Subcutaneous abdominal adipose tissue (tissue), 5 donors: ENCODE results near the gene RNF138.
"Not testable (repeated sequence)": the region's sequence is repeated elsewhere in the genome, so short reads cannot be mapped to it uniquely, and the experiment has no call there.

Experiments
- H3K27ac ChIP-seq: one replicate; pipeline ENCODE4 v1.7.0; 2013; ENCODE audit warnings: low read depth, mild to moderate bottlenecking, inconsistent platforms, low read length, moderate library complexity
- H3K27me3 ChIP-seq, 5 donors: one replicate each; pipeline ENCODE4 v1.7.0; 2013; ENCODE audit warnings: low read length in 5 of 5, inconsistent platforms in 1 of 5; ENCODE audit not compliant: control insufficient read depth in 5 of 5, insufficient read depth in 4 of 5
- H3K36me3 ChIP-seq, 5 donors: one replicate each; pipeline ENCODE4 v1.7.0; 2013; ENCODE audit warnings: low read length in 5 of 5; ENCODE audit not compliant: control insufficient read depth in 5 of 5, insufficient read depth in 5 of 5
- H3K4me1 ChIP-seq, 5 donors: one replicate each; pipeline ENCODE4 v1.7.0; 2013; ENCODE audit warnings: low read length in 5 of 5, mild to moderate bottlenecking in 3 of 5, moderate library complexity in 1 of 5; ENCODE audit not compliant: control insufficient read depth in 5 of 5, insufficient read depth in 5 of 5
- H3K4me3 ChIP-seq, 5 donors: one replicate each; pipeline ENCODE4 v1.7.0; 2013; ENCODE audit warnings: low read length in 5 of 5, low read depth in 1 of 5
- H3K9ac ChIP-seq, 5 donors: one replicate each; pipeline ENCODE4 v1.7.0; 2013; ENCODE audit warnings: low read length in 5 of 5, mild to moderate bottlenecking in 4 of 5, moderate library complexity in 3 of 5
- H3K9me3 ChIP-seq, 5 donors: one replicate each; pipeline ENCODE4 v1.7.0; 2013; ENCODE audit warnings: low read length in 5 of 5; ENCODE audit not compliant: control insufficient read depth in 5 of 5
- donor health status: healthy.
- donor health status: healthy.
- donor health status: healthy.
- donor health status: healthy.
- donor health status: healthy.

The RNF138 gene

GRCh38 chr18:32126538-32126937, 34.9 kb downstream of the RNF138 start:
- no peak overlapping the region for H3K4me3 ChIP-seq
- H3K36me3 ChIP-seq = peaks cover 11 to 37% (median 28%) of the 10 kb centered on the region in 5 donors
- no peaks in the 10 kb centered on the region for H3K9me3 ChIP-seq
- no peaks in the 10 kb centered on the region for H3K4me1 ChIP-seq
- no peaks in the 10 kb centered on the region for H3K27me3 ChIP-seq
- H3K27ac ChIP-seq = no peak overlapping the region
- no peak overlapping the region for H3K9ac ChIP-seq

GRCh38 chr18:32135625-32136024, 44.0 kb downstream of the RNF138 start:
- H3K27ac ChIP-seq = no peak overlapping the region

DNA sequence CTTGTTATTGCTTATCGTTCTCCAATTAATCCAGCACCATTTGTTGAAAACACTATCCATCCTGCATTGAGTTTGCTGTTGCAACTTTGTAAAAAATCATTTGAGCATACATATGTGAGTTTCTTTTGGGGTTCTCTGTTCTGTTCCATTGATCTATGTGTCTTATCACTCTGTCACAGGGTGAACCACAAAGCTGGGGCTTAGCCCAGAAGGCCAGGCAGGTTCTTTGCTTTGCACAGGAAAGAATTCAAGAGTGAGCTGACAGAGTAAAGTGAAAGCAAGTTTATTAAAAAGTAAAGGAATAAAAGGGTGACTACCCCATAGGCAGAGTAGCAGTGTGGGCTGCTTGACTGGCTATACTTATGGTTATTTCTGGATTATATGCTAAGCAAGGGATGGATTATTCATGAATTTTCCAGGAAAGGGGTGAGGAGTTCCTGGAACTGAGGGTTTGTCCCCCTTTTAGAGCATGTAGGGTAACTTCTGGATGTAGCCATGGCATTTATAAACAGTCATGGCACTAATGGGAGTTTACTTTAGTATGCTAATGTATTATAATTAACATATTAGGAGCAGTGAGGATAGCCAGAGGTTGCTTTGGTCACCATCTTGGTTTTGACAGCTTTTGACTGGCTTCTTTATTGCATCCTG, 46.8 kb downstream of the RNF138 start:
- Histone ChIP-seq H3K9me3 (no peaks in the 10 kb centered on the region), H3K4me1 (no peaks in the 10 kb centered on the region), H3K27me3 (no peaks in the 10 kb centered on the region), H3K4me3 (no peak overlapping the region), H3K9ac (no peak overlapping the region), H3K27ac (no peak overlapping the region), H3K36me3 (peaks cover 0 to 2% (median 0%) of the 10 kb centered on the region in 5 donors)

More at GRCh38 chr18:32135625-32136024, 44.0 kb downstream of the RNF138 start:
- H3K27me3 ChIP-seq = no peaks in the 10 kb centered on the region
- no peak overlapping the region for H3K9ac ChIP-seq
- H3K9me3 ChIP-seq = no peaks in the 10 kb centered on the region
- H3K36me3 ChIP-seq = peaks cover 5 to 10% (median 7%) of the 10 kb centered on the region in 5 donors
- no peaks in the 10 kb centered on the region for H3K4me1 ChIP-seq
- no peak overlapping the region for H3K4me3 ChIP-seq

DNA sequence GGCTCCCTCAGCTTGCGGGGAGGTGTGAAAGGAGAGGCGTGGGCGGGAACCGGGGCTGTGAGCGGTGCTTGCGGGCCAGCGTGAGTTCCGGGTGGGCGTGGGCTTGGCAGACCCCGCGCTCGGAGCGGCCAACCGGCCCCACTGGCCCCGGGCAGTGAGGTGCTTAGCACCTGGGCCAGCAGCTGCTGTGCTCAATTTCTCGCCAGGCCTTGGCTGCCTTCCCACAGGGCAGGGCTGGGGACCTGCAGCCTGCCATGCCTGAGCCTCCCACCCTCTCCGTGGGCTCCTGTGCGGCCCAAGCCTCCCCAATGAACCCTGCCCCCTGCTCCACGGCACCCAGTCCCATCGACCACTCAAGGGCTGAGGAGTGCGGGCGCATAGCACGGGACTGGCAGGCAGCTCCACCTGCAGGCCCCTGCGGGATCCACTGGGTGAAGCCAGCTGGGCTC, 48.2 kb downstream of the RNF138 start:
- H3K27me3 ChIP-seq = no peaks in the 10 kb centered on the region
- H3K36me3 ChIP-seq = no peaks in the 10 kb centered on the region
- H3K4me3 ChIP-seq = no peak overlapping the region
- no peaks in the 10 kb centered on the region for H3K9me3 ChIP-seq
- no peak overlapping the region for H3K9ac ChIP-seq
- no peak overlapping the region for H3K27ac ChIP-seq
- H3K4me1 ChIP-seq = no peaks in the 10 kb centered on the region

- Histone ChIP-seq H3K4me3 (no peak overlapping the region), H3K9me3 (peaks cover 0 to 3% (median 0%) of the 10 kb centered on the region in 5 donors), H3K27ac (no peak overlapping the region), H3K36me3 (no peaks in the 10 kb centered on the region), H3K9ac (no peak overlapping the region), H3K27me3 (no peaks in the 10 kb centered on the region), H3K4me1 (no peaks in the 10 kb centered on the region)
Measured at GRCh38 chr18:32148185-32148870, 56.7 kb downstream of the RNF138 start.

GRCh38 chr18:32152705-32153448, 61.2 kb downstream of the RNF138 start:
- H3K9ac ChIP-seq = no peak overlapping the region
- no peak overlapping the region for H3K4me3 ChIP-seq
- peaks cover 0 to 1% (median 1%) of the 10 kb centered on the region in 5 donors for H3K4me1 ChIP-seq
- H3K27ac ChIP-seq = no peak overlapping the region
- H3K9me3 ChIP-seq = peaks cover 0 to 3% (median 0%) of the 10 kb centered on the region in 5 donors
- no peaks in the 10 kb centered on the region for H3K27me3 ChIP-seq
- no peaks in the 10 kb centered on the region for H3K36me3 ChIP-seq

- no peaks in the 10 kb centered on the region for H3K9me3 ChIP-seq
- no peaks in the 10 kb centered on the region for H3K27me3 ChIP-seq
- no peaks in the 10 kb centered on the region for H3K36me3 ChIP-seq
- no peak overlapping the region for H3K4me3 ChIP-seq
- no peak overlapping the region for H3K9ac ChIP-seq
- H3K4me1 ChIP-seq = peaks cover 0 to 9% (median 7%) of the 10 kb centered on the region in 5 donors
- no peak overlapping the region for H3K27ac ChIP-seq
Measured at GRCh38 chr18:32156855-32157254, 65.2 kb downstream of the RNF138 start.

DNA sequence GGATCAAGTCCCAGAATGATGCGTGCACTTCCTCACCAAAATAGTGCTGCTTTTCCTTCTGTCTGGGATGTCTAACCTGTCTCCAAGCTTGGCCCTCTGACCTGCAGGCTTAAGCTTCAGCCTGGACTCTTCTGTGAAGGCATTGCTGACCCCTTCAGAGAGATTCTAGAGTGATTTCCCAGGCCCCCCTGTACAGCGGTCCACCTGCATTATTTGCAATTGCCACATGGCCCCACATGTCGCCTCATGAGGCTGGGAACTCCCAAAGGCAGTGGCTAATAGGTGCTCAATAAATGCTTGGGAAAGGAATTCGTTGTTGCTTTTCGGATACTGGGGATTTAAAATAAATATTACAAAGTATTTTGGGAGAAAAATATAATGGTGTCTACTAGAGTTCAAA, 65.9 kb downstream of the RNF138 start:
- H3K9me3 ChIP-seq = no peaks in the 10 kb centered on the region
- no peak overlapping the region for H3K27ac ChIP-seq
- H3K4me3 ChIP-seq = no peak overlapping the region
- H3K4me1 ChIP-seq = peaks cover 0 to 9% (median 7%) of the 10 kb centered on the region in 5 donors
- no peak overlapping the region for H3K9ac ChIP-seq
- H3K36me3 ChIP-seq = no peaks in the 10 kb centered on the region
- no peaks in the 10 kb centered on the region for H3K27me3 ChIP-seq

DNA sequence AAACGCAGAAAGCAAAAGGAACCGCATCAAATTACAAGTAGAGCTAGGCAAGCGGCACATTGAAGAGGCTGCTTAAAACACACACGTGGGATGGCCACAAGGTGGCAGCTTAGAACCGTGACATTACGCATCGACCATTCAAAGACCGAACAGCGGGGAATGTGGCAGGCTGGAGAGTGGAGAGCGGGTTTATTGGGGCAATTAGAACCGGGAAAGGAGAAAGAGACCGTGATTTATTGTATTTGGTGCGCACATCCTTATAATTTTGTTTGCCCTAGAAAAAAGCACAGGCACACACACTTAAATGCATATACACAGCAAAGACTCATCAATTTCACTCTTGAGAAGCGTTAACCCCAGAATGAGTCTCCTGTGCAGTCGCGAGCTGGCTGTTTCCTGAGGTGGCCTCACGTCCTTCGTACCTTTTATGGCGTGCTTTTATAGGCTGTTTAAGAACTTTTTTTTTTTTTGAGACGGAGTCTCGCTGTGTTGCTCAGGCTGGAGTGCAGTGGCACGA, 66.5 kb downstream of the RNF138 start:
- Histone ChIP-seq H3K4me1 (peaks cover 0 to 9% (median 7%) of the 10 kb centered on the region in 5 donors), H3K27me3 (no peaks in the 10 kb centered on the region), H3K9me3 (no peaks in the 10 kb centered on the region), H3K4me3 (peak overlapping the region; percentile 39 to 61 (median 46)), H3K27ac (no peak overlapping the region), H3K36me3 (no peaks in the 10 kb centered on the region), H3K9ac (no peak overlapping the region)

DNA sequence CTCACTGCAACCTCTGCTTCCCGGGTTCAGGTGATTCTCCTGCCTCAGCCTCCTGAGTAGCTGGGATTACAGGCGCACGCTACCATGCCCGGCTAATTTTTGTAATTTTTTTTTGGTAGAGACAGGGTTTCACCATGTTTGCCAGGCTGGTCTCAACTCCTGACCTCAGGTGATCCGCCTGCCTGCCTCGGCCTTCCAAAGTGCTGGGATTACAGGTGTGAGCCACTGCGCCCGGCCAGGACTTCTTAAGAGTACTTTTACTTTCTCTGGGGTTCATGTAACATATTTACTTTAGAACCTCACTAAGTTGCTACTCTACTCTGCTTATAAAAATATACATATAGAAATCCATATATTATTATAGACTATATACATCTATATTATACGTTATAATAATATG, 67.0 kb downstream of the RNF138 start:
- H3K9me3 ChIP-seq, H3K27me3 ChIP-seq, H3K36me3 ChIP-seq, H3K9ac ChIP-seq, H3K4me1 ChIP-seq, H3K27ac ChIP-seq: not testable (repeated sequence)
- H3K4me3 ChIP-seq = peak overlapping the region in 3 of 5 donors; percentile 39 to 61 (median 49)
